Measurements from ENCODE around the gene PSENEN. TPM values are rescaled to one million over a fixed set of nuclear protein-coding genes. Genes with fewer than 3 reads are reported as not detected.

Gene PSENEN
- total and polyA plus RNA-seq, 2 donors (not counting 1 experiment from before 2014, with no cell fraction given): 16.0 to 31.4 TPM

GRCh38 chr19:35720163-35720524 lies 25.3 kb upstream of the PSENEN start:
- Histone ChIP-seq H3K9ac (ENCODE audit: insufficient read depth, low read length) (no peak overlapping the region), H3K9me3 (ENCODE audit: control insufficient read depth, insufficient read depth, low read depth, low read length) (no peaks in the 10 kb centered on the region), H3K36me3 (ENCODE audit: control insufficient read depth, insufficient read depth, low read length) (peaks cover 31% of the 10 kb centered on the region), H3K4me1 (ENCODE audit: control insufficient read depth, extremely low read depth, insufficient read depth, low read length) (peaks cover 9% of the 10 kb centered on the region), H3K27ac (ENCODE audit: insufficient read depth, low read length) (no peak overlapping the region), H3K79me2 (ENCODE audit: control insufficient read depth, insufficient read depth, low read length) (peaks cover 33% of the 10 kb centered on the region), H4K20me1 (ENCODE audit: control insufficient read depth, extremely low read depth, insufficient read depth, low read length) (no peaks in the 10 kb centered on the region), H2AFZ (ENCODE audit: low read length) (no peak overlapping the region), H3K4me2 (ENCODE audit: extremely low read depth, insufficient read depth, low read length) (no peak overlapping the region), H3K27me3 (ENCODE audit: control insufficient read depth, insufficient read depth, low read length) (no peaks in the 10 kb centered on the region), H3K4me3 (replicated peaks in 1 of 4; ENCODE audit: control extremely low read depth in 1 of 4, insufficient read depth in 1 of 4, low read depth in 3 of 4, low read length in 4 of 4) (no peak overlapping the region)
- DNase-seq (ENCODE audit: low read depth in 2 of 2): no peak
- TF ChIP-seq CTCF (conservative IDR thresholded peaks at IDR 0.05 in 1 of 2, IDR thresholded peaks at IDR 0.05 in 1 of 2; ENCODE audit: low read depth in 1 of 2, low read length in 2 of 2) (no peak), EZH2 (IDR thresholded peaks at IDR 0.05; ENCODE audit: low read length, missing control alignments) (no peak)

GRCh38 chr19:35720648-35721047 lies 24.8 kb upstream of the PSENEN start:
- DNase-seq (ENCODE audit: low read depth in 2 of 2): no peak
- no peak overlapping the region for H3K4me2 ChIP-seq (ENCODE audit: extremely low read depth, insufficient read depth, low read length)
- no peaks in the 10 kb centered on the region for H4K20me1 ChIP-seq (ENCODE audit: control insufficient read depth, extremely low read depth, insufficient read depth, low read length)
- H3K79me2 ChIP-seq (ENCODE audit: control insufficient read depth, insufficient read depth, low read length): peaks cover 33% of the 10 kb centered on the region
- no peak overlapping the region for H3K4me3 ChIP-seq (replicated peaks in 1 of 4; ENCODE audit: control extremely low read depth in 1 of 4, insufficient read depth in 1 of 4, low read depth in 3 of 4, low read length in 4 of 4)
- H3K9me3 ChIP-seq (ENCODE audit: control insufficient read depth, insufficient read depth, low read depth, low read length): no peaks in the 10 kb centered on the region
- no peak overlapping the region for H2AFZ ChIP-seq (ENCODE audit: low read length)
- no peaks in the 10 kb centered on the region for H3K27me3 ChIP-seq (ENCODE audit: control insufficient read depth, insufficient read depth, low read length)
- peaks cover 9% of the 10 kb centered on the region for H3K4me1 ChIP-seq (ENCODE audit: control insufficient read depth, extremely low read depth, insufficient read depth, low read length)
- H3K36me3 ChIP-seq (ENCODE audit: control insufficient read depth, insufficient read depth, low read length): peaks cover 36% of the 10 kb centered on the region
- TF ChIP-seq CTCF (conservative IDR thresholded peaks at IDR 0.05 in 1 of 2, IDR thresholded peaks at IDR 0.05 in 1 of 2; ENCODE audit: low read depth in 1 of 2, low read length in 2 of 2): no peak
- no peak for TF ChIP-seq EZH2 (IDR thresholded peaks at IDR 0.05; ENCODE audit: low read length, missing control alignments)
- H3K27ac ChIP-seq (ENCODE audit: insufficient read depth, low read length): no peak overlapping the region
- no peak overlapping the region for H3K9ac ChIP-seq (ENCODE audit: insufficient read depth, low read length)

GRCh38 chr19:35721374-35721773 lies 24.1 kb upstream of the PSENEN start:
- Histone ChIP-seq H4K20me1 (ENCODE audit: control insufficient read depth, extremely low read depth, insufficient read depth, low read length) (no peaks in the 10 kb centered on the region), H3K4me2 (ENCODE audit: extremely low read depth, insufficient read depth, low read length) (no peak overlapping the region), H3K4me1 (ENCODE audit: control insufficient read depth, extremely low read depth, insufficient read depth, low read length) (peaks cover 6% of the 10 kb centered on the region), H3K79me2 (ENCODE audit: control insufficient read depth, insufficient read depth, low read length) (peaks cover 33% of the 10 kb centered on the region), H3K4me3 (replicated peaks in 1 of 4; ENCODE audit: control extremely low read depth in 1 of 4, insufficient read depth in 1 of 4, low read depth in 3 of 4, low read length in 4 of 4) (no peak overlapping the region), H3K36me3 (ENCODE audit: control insufficient read depth, insufficient read depth, low read length) (peaks cover 42% of the 10 kb centered on the region), H3K9me3 (ENCODE audit: control insufficient read depth, insufficient read depth, low read depth, low read length) (no peaks in the 10 kb centered on the region), H3K9ac (ENCODE audit: insufficient read depth, low read length) (no peak overlapping the region), H3K27ac (ENCODE audit: insufficient read depth, low read length) (no peak overlapping the region), H3K27me3 (ENCODE audit: control insufficient read depth, insufficient read depth, low read length) (no peaks in the 10 kb centered on the region), H2AFZ (ENCODE audit: low read length) (no peak overlapping the region)
- TF ChIP-seq CTCF (conservative IDR thresholded peaks at IDR 0.05 in 1 of 2, IDR thresholded peaks at IDR 0.05 in 1 of 2; ENCODE audit: low read depth in 1 of 2, low read length in 2 of 2): no peak
- no peak for TF ChIP-seq EZH2 (IDR thresholded peaks at IDR 0.05; ENCODE audit: low read length, missing control alignments)
- DNase-seq (ENCODE audit: low read depth in 2 of 2): no peak

All from fibroblast of lung (primary cell).